ENCODE results near the gene ATP5PO. TPM values are rescaled to one million over a fixed set of nuclear protein-coding genes. Genes with fewer than 3 reads are reported as not detected.
A peak's percentile ranks its signal among the peaks of the same experiment; 100 is the strongest.

The ATP5PO gene
- total RNA-seq, 1 experiment from 2014 or later, result 310 TPM

DNA sequence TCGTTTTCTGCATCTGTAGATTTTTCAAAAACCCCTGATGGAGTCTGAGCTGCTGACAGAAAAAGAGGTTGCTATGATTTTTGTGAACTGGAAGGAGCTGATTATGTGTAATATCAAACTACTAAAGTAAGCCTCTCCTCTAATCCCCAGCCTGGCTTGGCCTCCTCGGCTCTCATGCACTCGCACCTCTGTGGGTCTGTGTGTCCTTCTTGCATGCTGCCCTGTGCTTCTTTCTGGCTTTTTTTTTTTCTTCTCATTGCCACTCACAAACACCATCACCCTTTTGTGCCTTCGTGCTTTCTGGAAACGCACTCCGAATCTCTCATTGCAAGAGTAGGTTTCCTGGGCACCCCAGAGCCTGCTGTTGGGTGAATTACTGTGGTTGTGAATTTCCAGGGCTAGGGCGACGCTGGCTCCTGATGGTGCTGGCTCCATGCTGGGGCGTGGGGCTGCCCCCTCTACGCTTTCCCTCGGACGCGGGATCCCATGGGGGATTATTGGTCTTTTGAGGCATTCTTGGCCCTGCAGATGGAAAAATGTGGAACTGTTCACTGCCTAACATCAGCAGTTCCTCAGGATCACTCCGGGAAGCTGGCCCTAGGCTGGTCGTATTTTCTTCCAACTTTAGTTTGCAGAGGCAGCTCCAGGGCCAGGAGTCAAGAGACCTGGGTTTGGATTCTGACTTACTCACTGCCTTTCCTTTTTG, 56.8 kb downstream of the ATP5PO start:
- Histone ChIP-seq H3K27ac (ENCODE audit: low read length) (no peak overlapping the region), H3K9me3 (ENCODE audit: low read length) (no peaks in the 10 kb centered on the region), H3K4me3 (ENCODE audit: low read length) (no peak overlapping the region), H3K4me2 (ENCODE audit: low read depth, low read length, poor library complexity, severe bottlenecking) (no peak overlapping the region), H2AFZ (ENCODE audit: low read length) (no peak overlapping the region), H3K79me2 (ENCODE audit: low read length) (no peaks in the 10 kb centered on the region), H4K20me1 (ENCODE audit: insufficient read depth, low read depth, low read length) (no peaks in the 10 kb centered on the region), H3K27me3 (ENCODE audit: low read length) (no peaks in the 10 kb centered on the region), H3K9me2 (replicated peaks; ENCODE audit: insufficient read depth, low read length) (no peaks in the 10 kb centered on the region), H3K9ac (ENCODE audit: low read length) (no peak overlapping the region), H3K4me1 (ENCODE audit: low read length) (peaks cover 7% of the 10 kb centered on the region), H3K36me3 (ENCODE audit: insufficient read depth, low read length) (no peaks in the 10 kb centered on the region)
- DNase-seq, result no peak

DNA sequence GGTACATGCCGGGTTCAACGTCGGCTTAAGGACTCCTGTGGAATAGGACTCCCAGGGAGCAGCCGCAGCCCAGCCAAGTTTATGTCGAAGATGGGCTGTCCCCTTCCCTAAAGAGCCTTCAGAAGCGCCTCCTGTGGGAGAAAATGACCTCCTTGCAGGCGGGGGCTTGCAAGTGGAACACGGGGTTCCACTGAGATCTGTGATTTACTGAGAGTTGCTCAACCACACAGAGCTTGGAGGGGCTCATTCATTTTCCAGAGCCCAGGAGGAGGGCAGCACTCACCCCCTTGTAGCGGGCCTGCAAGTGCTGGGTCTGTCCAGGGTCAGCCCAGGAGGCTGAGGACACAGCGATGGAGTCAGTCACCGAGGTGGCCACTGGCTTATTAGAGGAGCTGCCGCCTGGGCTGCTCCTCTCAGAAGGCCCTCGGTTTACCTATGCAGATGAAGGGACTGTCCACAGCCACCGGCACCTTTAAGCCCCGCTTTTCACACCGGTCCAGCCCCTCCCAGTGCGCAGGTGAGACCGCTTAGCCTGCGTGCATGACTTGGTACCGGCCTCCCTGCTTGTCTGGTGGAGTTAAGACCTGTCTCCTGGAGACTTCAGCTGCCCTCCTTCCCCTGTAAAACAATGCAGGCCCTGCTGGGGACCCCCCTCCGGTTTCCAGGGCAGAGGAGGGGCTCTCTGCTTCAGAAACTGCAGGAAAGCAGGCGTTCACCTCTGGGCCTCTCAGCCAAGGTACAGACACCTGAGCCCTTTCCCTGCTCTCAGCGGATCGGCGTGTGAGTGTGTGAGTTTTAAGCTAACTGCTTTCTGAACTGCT, 57.5 kb downstream of the ATP5PO start:
- Histone ChIP-seq H3K9me3 (ENCODE audit: low read length) (no peaks in the 10 kb centered on the region), H2AFZ (ENCODE audit: low read length) (no peak overlapping the region), H3K27ac (ENCODE audit: low read length) (no peak overlapping the region), H3K4me2 (ENCODE audit: low read depth, low read length, poor library complexity, severe bottlenecking) (no peak overlapping the region), H3K9ac (ENCODE audit: low read length) (no peak overlapping the region), H3K4me3 (ENCODE audit: low read length) (no peak overlapping the region), H3K9me2 (replicated peaks; ENCODE audit: insufficient read depth, low read length) (no peaks in the 10 kb centered on the region), H3K4me1 (ENCODE audit: low read length) (peaks cover 7% of the 10 kb centered on the region), H4K20me1 (ENCODE audit: insufficient read depth, low read depth, low read length) (no peaks in the 10 kb centered on the region), H3K27me3 (ENCODE audit: low read length) (no peaks in the 10 kb centered on the region), H3K79me2 (ENCODE audit: low read length) (no peaks in the 10 kb centered on the region), H3K36me3 (ENCODE audit: insufficient read depth, low read length) (no peaks in the 10 kb centered on the region)
- no peak for DNase-seq

DNA sequence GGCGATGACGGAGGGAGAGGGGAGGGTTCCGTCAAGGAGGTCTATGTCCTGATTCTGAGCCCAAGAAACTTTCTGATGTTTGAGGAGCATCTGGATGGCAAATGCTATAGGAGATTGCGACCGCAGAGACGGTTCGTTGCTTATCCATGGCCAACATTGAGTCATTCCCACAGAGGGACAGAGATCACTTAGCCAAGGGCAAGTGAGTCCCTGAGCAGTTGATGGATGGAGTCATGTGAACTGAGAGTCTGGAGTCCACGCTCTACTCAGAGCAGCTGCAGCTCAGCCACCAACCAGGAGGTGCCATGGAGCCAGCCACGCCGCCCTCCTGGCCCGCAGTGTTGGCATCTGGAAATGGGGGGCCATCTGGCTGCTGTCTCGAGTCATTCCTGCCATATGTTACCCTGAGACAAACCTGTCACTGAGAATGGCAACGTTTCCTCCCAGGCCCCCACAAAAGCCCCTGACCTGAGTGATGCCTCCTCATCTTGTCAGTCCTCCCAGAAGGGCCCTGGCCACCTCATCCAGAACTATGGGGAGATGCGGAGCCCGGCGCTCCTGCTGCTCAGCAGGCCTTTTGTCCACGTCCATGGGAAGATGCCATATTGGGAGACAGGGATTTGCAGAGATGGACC, 58.6 kb downstream of the ATP5PO start:
- no peaks in the 10 kb centered on the region for H3K79me2 ChIP-seq (ENCODE audit: low read length)
- H3K4me2 ChIP-seq (ENCODE audit: low read depth, low read length, poor library complexity, severe bottlenecking), result no peak overlapping the region
- H3K27ac ChIP-seq (ENCODE audit: low read length), result no peak overlapping the region
- no peak overlapping the region for H3K9ac ChIP-seq (ENCODE audit: low read length)
- no peaks in the 10 kb centered on the region for H3K9me2 ChIP-seq (replicated peaks; ENCODE audit: insufficient read depth, low read length)
- H3K9me3 ChIP-seq (ENCODE audit: low read length), result no peaks in the 10 kb centered on the region
- no peak overlapping the region for H2AFZ ChIP-seq (ENCODE audit: low read length)
- H4K20me1 ChIP-seq (ENCODE audit: insufficient read depth, low read depth, low read length), result no peaks in the 10 kb centered on the region
- no peak for DNase-seq
- H3K4me1 ChIP-seq (ENCODE audit: low read length), result peaks cover 7% of the 10 kb centered on the region
- H3K27me3 ChIP-seq (ENCODE audit: low read length), result no peaks in the 10 kb centered on the region
- no peaks in the 10 kb centered on the region for H3K36me3 ChIP-seq (ENCODE audit: insufficient read depth, low read length)
- no peak overlapping the region for H3K4me3 ChIP-seq (ENCODE audit: low read length)

DNA sequence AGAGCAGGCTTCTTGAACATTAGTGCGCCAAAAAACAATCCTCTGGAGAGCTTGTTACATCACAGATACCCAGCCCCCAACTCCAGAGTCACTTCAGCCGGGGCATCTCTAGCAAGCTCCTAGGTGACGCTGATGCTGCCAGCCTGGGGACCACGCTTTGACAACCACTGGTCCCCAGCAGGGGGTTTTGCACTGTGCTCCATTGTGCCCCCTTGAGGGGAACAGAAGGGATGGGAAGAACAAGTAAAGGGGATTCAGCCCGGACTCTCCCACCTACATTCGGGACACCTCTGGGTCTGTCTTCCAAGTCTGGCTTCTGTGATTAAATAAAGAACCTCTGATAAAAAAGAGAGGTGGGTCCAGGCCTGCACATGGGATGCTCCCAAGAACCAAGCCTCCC, 60.4 kb downstream of the ATP5PO start:
- no peak overlapping the region for H3K4me2 ChIP-seq (ENCODE audit: low read depth, low read length, poor library complexity, severe bottlenecking)
- H3K9me2 ChIP-seq (replicated peaks; ENCODE audit: insufficient read depth, low read length), result no peaks in the 10 kb centered on the region
- no peaks in the 10 kb centered on the region for H4K20me1 ChIP-seq (ENCODE audit: insufficient read depth, low read depth, low read length)
- no peaks in the 10 kb centered on the region for H3K79me2 ChIP-seq (ENCODE audit: low read length)
- H2AFZ ChIP-seq (ENCODE audit: low read length), result no peak overlapping the region
- H3K4me1 ChIP-seq (ENCODE audit: low read length), result peaks cover 7% of the 10 kb centered on the region
- no peak overlapping the region for H3K4me3 ChIP-seq (ENCODE audit: low read length)
- peak; percentile 76 for DNase-seq
- no peaks in the 10 kb centered on the region for H3K36me3 ChIP-seq (ENCODE audit: insufficient read depth, low read length)
- no peaks in the 10 kb centered on the region for H3K27me3 ChIP-seq (ENCODE audit: low read length)
- no peak overlapping the region for H3K27ac ChIP-seq (ENCODE audit: low read length)
- H3K9ac ChIP-seq (ENCODE audit: low read length), result no peak overlapping the region
- H3K9me3 ChIP-seq (ENCODE audit: low read length), result no peaks in the 10 kb centered on the region

DNA sequence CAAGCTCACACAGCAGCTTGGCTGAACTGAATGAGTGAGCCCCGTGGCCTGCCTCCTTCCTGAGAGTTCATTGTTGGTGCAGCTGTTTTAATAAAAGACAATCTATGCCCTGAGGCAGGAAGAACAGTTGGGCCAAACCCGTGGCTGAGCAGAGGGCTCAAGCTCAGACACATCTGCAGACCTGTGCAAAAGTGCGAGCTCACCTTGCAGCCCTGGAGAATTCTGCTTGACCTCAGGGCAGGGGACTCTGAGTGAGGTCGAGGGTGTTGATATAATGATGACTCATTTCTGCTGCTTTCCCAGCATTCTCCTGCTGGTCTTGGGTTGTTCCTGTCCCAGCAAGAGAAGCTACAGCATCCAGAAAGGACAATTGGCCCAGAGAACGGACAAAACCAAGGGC, 61.0 kb downstream of the ATP5PO start:
- H3K4me1 ChIP-seq (ENCODE audit: low read length), result peaks cover 7% of the 10 kb centered on the region
- no peaks in the 10 kb centered on the region for H3K27me3 ChIP-seq (ENCODE audit: low read length)
- H3K9me3 ChIP-seq (ENCODE audit: low read length), result no peaks in the 10 kb centered on the region
- H3K9me2 ChIP-seq (replicated peaks; ENCODE audit: insufficient read depth, low read length), result no peaks in the 10 kb centered on the region
- no peak overlapping the region for H3K4me3 ChIP-seq (ENCODE audit: low read length)
- no peak for DNase-seq
- H3K36me3 ChIP-seq (ENCODE audit: insufficient read depth, low read length), result no peaks in the 10 kb centered on the region
- no peak overlapping the region for H3K9ac ChIP-seq (ENCODE audit: low read length)
- H2AFZ ChIP-seq (ENCODE audit: low read length), result no peak overlapping the region
- no peak overlapping the region for H3K27ac ChIP-seq (ENCODE audit: low read length)
- no peak overlapping the region for H3K4me2 ChIP-seq (ENCODE audit: low read depth, low read length, poor library complexity, severe bottlenecking)
- no peaks in the 10 kb centered on the region for H4K20me1 ChIP-seq (ENCODE audit: insufficient read depth, low read depth, low read length)
- H3K79me2 ChIP-seq (ENCODE audit: low read length), result no peaks in the 10 kb centered on the region

Other genes with a start within 250 kb of the ATP5PO start
- gene MRPS6, start 157.8 kb upstream of the ATP5PO start, total RNA-seq (2014; rRNA removed; shearing (Covaris generic); ENCODE audit: low replicate concordance), result 28.4 and 56.8 TPM in 2 replicates
- gene SLC5A3, start 157.8 kb upstream of the ATP5PO start, total RNA-seq (2014; rRNA removed; shearing (Covaris generic); ENCODE audit: low replicate concordance), result 23.7 and 55.0 TPM in 2 replicates

Data from Karpas-422 (cell line).